ENCODE measurements around the gene PYROXD2. TPM values are rescaled to one million over a fixed set of nuclear protein-coding genes. Genes with fewer than 3 reads are reported as not detected.

The PYROXD2 gene
- polyA plus RNA-seq, 1 of the 3 experiments (the other 2 are of a cell fraction): 26.7 TPM

- Histone ChIP-seq H3K9me3 (no peaks in the 10 kb centered on the region), H3F3A (replicated peaks; ENCODE audit: insufficient read depth) (no peaks in the 10 kb centered on the region), H3K4me3 (ENCODE audit: low read depth in 2 of 2, low read length in 1 of 2) (no peak overlapping the region), H3K9ac (no peak overlapping the region), H3K4me2 (no peak overlapping the region), H3K27ac (ENCODE audit: low read depth in 2 of 2, low read length in 1 of 2) (no peak overlapping the region), H3K4me1 (ENCODE audit: control insufficient read depth in 1 of 2, insufficient read depth in 2 of 2, low read depth in 1 of 2, low read length in 1 of 2) (no peaks in the 10 kb centered on the region), H3K9me2 (no peaks in the 10 kb centered on the region), H3K36me3 (replicated peaks in 1 of 2; ENCODE audit: control insufficient read depth in 1 of 2, insufficient read depth in 2 of 2, low read length in 1 of 2) (peaks cover 0 to 4% of the 10 kb centered on the region in 2 experiments), H3K79me2 (ENCODE audit: insufficient read depth) (no peaks in the 10 kb centered on the region), H3K27me3 (ENCODE audit: insufficient read depth) (no peaks in the 10 kb centered on the region), H2AFZ (ENCODE audit: low read depth) (no peak overlapping the region), H4K20me1 (ENCODE audit: insufficient read depth) (no peaks in the 10 kb centered on the region)
- TF ChIP-seq, protein P1, sequence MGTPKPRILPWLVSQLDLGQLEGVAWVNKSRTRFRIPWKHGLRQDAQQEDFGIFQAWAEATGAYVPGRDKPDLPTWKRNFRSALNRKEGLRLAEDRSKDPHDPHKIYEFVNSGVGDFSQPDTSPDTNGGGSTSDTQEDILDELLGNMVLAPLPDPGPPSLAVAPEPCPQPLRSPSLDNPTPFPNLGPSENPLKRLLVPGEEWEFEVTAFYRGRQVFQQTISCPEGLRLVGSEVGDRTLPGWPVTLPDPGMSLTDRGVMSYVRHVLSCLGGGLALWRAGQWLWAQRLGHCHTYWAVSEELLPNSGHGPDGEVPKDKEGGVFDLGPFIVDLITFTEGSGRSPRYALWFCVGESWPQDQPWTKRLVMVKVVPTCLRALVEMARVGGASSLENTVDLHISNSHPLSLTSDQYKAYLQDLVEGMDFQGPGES (IDR thresholded peaks at IDR 0.05; ENCODE audit: low read depth, low read length): no peak
- no peak for TF ChIP-seq TAF1 (IDR thresholded peaks at IDR 0.05; ENCODE audit: borderline replicate concordance, low read depth, low read length)
- no peak for TF ChIP-seq EP300 (IDR thresholded peaks at IDR 0.05; ENCODE audit: borderline replicate concordance in 1 of 2, low read depth in 1 of 2, low read length in 1 of 2)
- TF ChIP-seq GATA2 (CRISPR knock-in tag; IDR thresholded peaks at IDR 0.05): no peak
- no peak for TF ChIP-seq MEF2A (IDR thresholded peaks at IDR 0.05; ENCODE audit: borderline replicate concordance, low read depth)
- no peak for TF ChIP-seq MXI1 (IDR thresholded peaks at IDR 0.05; ENCODE audit: low read depth, low read length)
- POLR2A ChIA-PET: no interaction called here
- CTCF ChIA-PET: interaction anchor here (1.4 kb wide), 1 partner anchor 70 kb away, joined by 5 read pairs; no protein-coding TSS in a partner anchor
- no peak for DNase-seq
- WGBS (ENCODE audit: low lambda C conversion rate): 88% methylated on average over 6 of the region's 9 CpGs
Measured at GRCh38 chr10:98397089-98397600, 17.8 kb downstream of the PYROXD2 start.

- H3K36me3 ChIP-seq (replicated peaks in 1 of 2; ENCODE audit: control insufficient read depth in 1 of 2, insufficient read depth in 2 of 2, low read length in 1 of 2): peaks cover 0 to 4% of the 10 kb centered on the region in 2 experiments
- no peak overlapping the region for H2AFZ ChIP-seq (ENCODE audit: low read depth)
- no peaks in the 10 kb centered on the region for H3K27me3 ChIP-seq (ENCODE audit: insufficient read depth)
- no peak overlapping the region for H3K9ac ChIP-seq
- ChIA-PET POLR2A (no interaction called here), CTCF (interaction anchor here (1.4 to 1.7 kb wide), 2 partner anchors 30 to 71 kb away, joined by 4 to 5 read pairs; no protein-coding TSS in a partner anchor)
- no peaks in the 10 kb centered on the region for H3K4me1 ChIP-seq (ENCODE audit: control insufficient read depth in 1 of 2, insufficient read depth in 2 of 2, low read depth in 1 of 2, low read length in 1 of 2)
- H3F3A ChIP-seq (replicated peaks; ENCODE audit: insufficient read depth): no peaks in the 10 kb centered on the region
- H3K79me2 ChIP-seq (ENCODE audit: insufficient read depth): no peaks in the 10 kb centered on the region
- no peak for TF ChIP-seq GATA2 (CRISPR knock-in tag; IDR thresholded peaks at IDR 0.05)
- no peak for TF ChIP-seq CTCF (IDR thresholded peaks at IDR 0.05)
- TF ChIP-seq MEF2A (IDR thresholded peaks at IDR 0.05; ENCODE audit: borderline replicate concordance, low read depth): no peak
- no peak for TF ChIP-seq MXI1 (IDR thresholded peaks at IDR 0.05; ENCODE audit: low read depth, low read length)
- TF ChIP-seq, protein P2, sequence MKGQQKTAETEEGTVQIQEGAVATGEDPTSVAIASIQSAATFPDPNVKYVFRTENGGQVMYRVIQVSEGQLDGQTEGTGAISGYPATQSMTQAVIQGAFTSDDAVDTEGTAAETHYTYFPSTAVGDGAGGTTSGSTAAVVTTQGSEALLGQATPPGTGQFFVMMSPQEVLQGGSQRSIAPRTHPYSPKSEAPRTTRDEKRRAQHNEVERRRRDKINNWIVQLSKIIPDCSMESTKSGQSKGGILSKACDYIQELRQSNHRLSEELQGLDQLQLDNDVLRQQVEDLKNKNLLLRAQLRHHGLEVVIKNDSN (IDR thresholded peaks at IDR 0.05; ENCODE audit: borderline replicate concordance, low read depth): no peak
- no peak for TF ChIP-seq YY1 (IDR thresholded peaks at IDR 0.05; ENCODE audit: low read depth)
- no peak for TF ChIP-seq TCF12 (IDR thresholded peaks at IDR 0.05)
- TF ChIP-seq ZBTB33 (IDR thresholded peaks at IDR 0.05; ENCODE audit: borderline replicate concordance, low read depth): no peak
- no peak for TF ChIP-seq EZH2phosphoT487 (IDR thresholded peaks at IDR 0.05; ENCODE audit: borderline replicate concordance, low read depth)
- TF ChIP-seq CHD2 (IDR thresholded peaks at IDR 0.05; ENCODE audit: low read length, partially characterized antibody): no peak
- no peaks in the 10 kb centered on the region for H4K20me1 ChIP-seq (ENCODE audit: insufficient read depth)
- no peak overlapping the region for H3K4me3 ChIP-seq (ENCODE audit: low read depth in 2 of 2, low read length in 1 of 2)
- no peaks in the 10 kb centered on the region for H3K9me3 ChIP-seq
- no peak for DNase-seq
- no peak overlapping the region for H3K27ac ChIP-seq (ENCODE audit: low read depth in 2 of 2, low read length in 1 of 2)
- H3K4me2 ChIP-seq: no peak overlapping the region
- no peaks in the 10 kb centered on the region for H3K9me2 ChIP-seq
- WGBS (ENCODE audit: low lambda C conversion rate): 85% methylated on average over 6 of the region's 6 CpGs
Measured at GRCh38 chr10:98396096-98397063, 18.6 kb downstream of the PYROXD2 start.
